ENCODE measurements around the gene PPP4R4.

DNA sequence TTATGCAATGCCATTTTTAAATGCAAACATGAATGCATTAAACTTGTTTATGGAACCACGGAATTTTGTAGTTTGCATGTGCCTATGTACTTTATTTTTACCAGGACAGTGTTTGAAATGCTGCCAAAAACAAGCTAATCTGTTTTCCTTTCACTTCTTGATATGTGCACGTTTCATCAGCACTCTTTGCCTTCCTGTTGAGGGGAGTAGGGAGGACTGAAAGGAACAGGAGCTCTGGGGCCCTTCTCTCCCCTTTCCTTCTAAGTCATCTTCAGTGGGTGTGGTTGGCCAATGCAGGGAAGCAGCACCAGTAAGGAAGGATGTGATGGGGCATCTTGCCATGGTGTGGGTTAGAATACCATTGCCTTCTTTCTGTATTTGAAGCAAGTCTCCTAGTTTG, 12.1 kb upstream of the PPP4R4 start:
- TF ChIP-seq EP300 (IDR thresholded peaks at IDR 0.05) = no peak
- TF ChIP-seq POLR2AphosphoS5 (IDR thresholded peaks at IDR 0.05) = no peak
- no peak for TF ChIP-seq CTCF (IDR thresholded peaks at IDR 0.05)
